ENCODE measurements around the gene ATP6V0D1. TPM values are rescaled to one million over a fixed set of nuclear protein-coding genes. Genes with fewer than 3 reads are reported as not detected.
A peak's percentile ranks its signal among the peaks of the same experiment; 100 is the strongest.

Gene ATP6V0D1
- total and polyA plus RNA-seq, 2 experiments from 2014 or later, result 20.6 to 68.7 TPM

DNA sequence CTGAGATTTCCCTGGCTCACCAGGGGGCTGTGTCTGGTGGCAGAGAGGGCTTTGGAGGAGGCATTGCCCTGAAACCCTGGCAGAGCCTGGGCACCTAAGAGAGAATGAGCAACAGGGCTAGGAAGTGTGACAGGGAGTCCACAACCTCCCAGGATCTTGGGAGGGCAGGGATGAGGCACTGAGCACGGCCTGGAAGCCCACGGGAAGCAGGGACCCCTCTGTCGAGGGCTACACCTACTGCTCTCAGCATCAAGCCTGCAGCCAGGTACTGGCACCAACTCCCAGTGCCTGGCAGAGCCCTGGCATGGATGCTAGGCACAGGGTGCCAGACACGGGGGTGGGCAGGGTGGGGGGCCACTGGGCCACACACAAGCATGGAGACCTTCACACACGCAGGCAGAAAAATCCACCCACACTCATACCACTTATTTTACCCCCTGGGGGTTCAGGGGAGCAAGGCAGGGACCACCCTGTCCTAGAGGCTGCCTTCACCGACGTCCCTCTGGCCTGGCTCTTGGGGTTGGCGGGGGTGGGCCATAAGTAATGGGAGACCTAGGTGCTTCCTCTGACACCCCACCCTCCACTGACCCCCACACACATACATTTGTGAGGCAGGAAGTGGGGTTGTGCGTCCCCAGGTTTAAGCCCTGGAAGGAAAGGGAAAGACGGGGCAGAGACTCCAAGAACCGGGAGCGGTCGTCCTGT, 51.0 kb downstream of the ATP6V0D1 start:
- Histone ChIP-seq H3K27me3 (ENCODE audit: insufficient read depth) (peaks cover 23% of the 10 kb centered on the region), H2AFZ (0 out of 2 replicates have a peak overlapping the region, but pooled peaks have one; percentile 23)

DNA sequence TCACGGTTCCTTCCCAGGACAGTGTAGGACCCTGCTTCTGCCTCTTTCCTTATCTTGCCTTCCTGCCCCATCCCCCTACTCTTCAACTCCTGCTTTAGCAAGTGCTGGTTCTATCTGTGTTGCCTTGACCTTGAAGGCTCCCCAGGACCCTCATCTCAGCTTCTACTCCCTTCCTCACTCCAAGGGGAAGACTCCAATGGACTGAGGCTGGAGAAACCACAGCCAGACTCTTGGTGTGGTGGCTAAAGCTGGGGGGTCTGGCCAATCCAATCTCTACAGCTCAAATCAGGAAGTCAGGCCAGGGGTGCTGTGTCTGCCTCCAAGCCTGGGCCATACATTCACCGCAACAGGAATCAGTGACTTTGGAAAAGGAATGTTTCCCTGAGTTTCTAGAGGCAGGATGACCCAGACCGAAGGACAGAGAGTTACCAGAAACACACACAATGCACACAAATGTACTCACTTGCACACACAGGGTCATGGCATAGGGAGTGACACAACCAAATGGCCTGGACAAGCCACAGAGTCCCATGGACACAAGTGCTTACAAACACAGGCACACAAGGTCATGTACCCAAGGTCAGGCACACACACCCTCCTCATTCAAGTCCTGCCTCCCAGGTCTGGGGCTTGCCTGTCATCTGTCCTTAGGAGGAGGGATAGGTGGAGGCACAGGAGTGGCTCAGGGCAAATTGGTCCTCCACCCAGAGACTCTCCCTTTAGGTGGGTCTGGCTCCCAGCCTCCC, 51.7 kb downstream of the ATP6V0D1 start:
- no peaks in the 10 kb centered on the region for H3K36me3 ChIP-seq (ENCODE audit: insufficient read depth)
- Mint-ChIP-seq H3K4me1 (peaks cover 67% of the 10 kb centered on the region), H3K27me3 (ENCODE audit: insufficient read depth, low read depth, poor library complexity) (peaks cover 40% of the 10 kb centered on the region), H3K27ac (no peak overlapping the region), H3K4me3 (peak overlapping the region; percentile 76), H3K9me3 (peaks cover 3% of the 10 kb centered on the region; the same call in 2 of the 3 replicates), H3K36me3 (ENCODE audit: low read depth) (peaks cover 10% of the 10 kb centered on the region)
- H3K4me1 ChIP-seq (ENCODE audit: insufficient read depth), result peaks cover 44% of the 10 kb centered on the region
- no peaks in the 10 kb centered on the region for H3K9me2 ChIP-seq (ENCODE audit: insufficient read depth)
- no peak overlapping the region for H2AFZ ChIP-seq
- H3K79me2 ChIP-seq (replicated peaks; ENCODE audit: insufficient read depth), result no peaks in the 10 kb centered on the region
- H3K4me2 ChIP-seq, result peak overlapping the region; percentile 90
- H3K4me3 ChIP-seq, result peak overlapping the region; percentile 85
- H3K27ac ChIP-seq (ENCODE audit: low read depth), result no peak overlapping the region
- ATAC-seq (no peak), DNase-seq (ENCODE audit: low spot score) (no peak)
- peaks cover 23% of the 10 kb centered on the region for H3K27me3 ChIP-seq (ENCODE audit: insufficient read depth)
- H4K20me1 ChIP-seq (replicated peaks; ENCODE audit: insufficient read depth), result no peaks in the 10 kb centered on the region
- TF ChIP-seq ZNF114 (CRISPR knock-in tag; IDR thresholded peaks at IDR 0.05) (no peak), EZH2phosphoT487 (IDR thresholded peaks at IDR 0.05; ENCODE audit: unreplicated experiment) (no peak), CREB1 (CRISPR knock-in tag; IDR thresholded peaks at IDR 0.05; ENCODE audit: low read depth) (no peak), POLR2AphosphoS5 (IDR thresholded peaks at IDR 0.05; ENCODE audit: low read depth) (no peak)
- H3F3A ChIP-seq (replicated peaks; ENCODE audit: low read depth), result 0 out of 2 replicates have a peak, but pooled peaks cover 4% of the 10 kb centered on the region

More for the DNA sequence above, 51.0 kb downstream of the ATP6V0D1 start:
- Mint-ChIP-seq H3K9me3 (peaks cover 3% of the 10 kb centered on the region; the same call in 2 of the 3 replicates), H3K4me1 (peaks cover 61% of the 10 kb centered on the region), H3K36me3 (ENCODE audit: low read depth) (peaks cover 10% of the 10 kb centered on the region), H3K27me3 (ENCODE audit: insufficient read depth, low read depth, poor library complexity) (peaks cover 39% of the 10 kb centered on the region), H3K27ac (no peak overlapping the region), H3K4me3 (peak overlapping the region; percentile 76)
- Histone ChIP-seq H3K27ac (ENCODE audit: low read depth) (no peak overlapping the region), H3K4me1 (ENCODE audit: insufficient read depth) (peaks cover 37% of the 10 kb centered on the region), H3K4me3 (peak overlapping the region; percentile 85), H3K79me2 (replicated peaks; ENCODE audit: insufficient read depth) (no peaks in the 10 kb centered on the region), H3F3A (replicated peaks; ENCODE audit: low read depth) (0 out of 2 replicates have a peak, but pooled peaks cover 4% of the 10 kb centered on the region), H3K9me2 (ENCODE audit: insufficient read depth) (no peaks in the 10 kb centered on the region), H4K20me1 (replicated peaks; ENCODE audit: insufficient read depth) (no peaks in the 10 kb centered on the region), H3K36me3 (ENCODE audit: insufficient read depth) (no peaks in the 10 kb centered on the region), H3K4me2 (peak overlapping the region; percentile 90)
- no peak for DNase-seq (ENCODE audit: low spot score)
- ATAC-seq, result no peak
- TF ChIP-seq EZH2 (IDR thresholded peaks at IDR 0.05; ENCODE audit: low read depth, unreplicated experiment) (no peak), ZNF331 (CRISPR knock-in tag; IDR thresholded peaks at IDR 0.05; ENCODE audit: low read depth) (no peak), EZH2phosphoT487 (IDR thresholded peaks at IDR 0.05; ENCODE audit: unreplicated experiment) (no peak)
- TF ChIP-seq, protein P1, sequence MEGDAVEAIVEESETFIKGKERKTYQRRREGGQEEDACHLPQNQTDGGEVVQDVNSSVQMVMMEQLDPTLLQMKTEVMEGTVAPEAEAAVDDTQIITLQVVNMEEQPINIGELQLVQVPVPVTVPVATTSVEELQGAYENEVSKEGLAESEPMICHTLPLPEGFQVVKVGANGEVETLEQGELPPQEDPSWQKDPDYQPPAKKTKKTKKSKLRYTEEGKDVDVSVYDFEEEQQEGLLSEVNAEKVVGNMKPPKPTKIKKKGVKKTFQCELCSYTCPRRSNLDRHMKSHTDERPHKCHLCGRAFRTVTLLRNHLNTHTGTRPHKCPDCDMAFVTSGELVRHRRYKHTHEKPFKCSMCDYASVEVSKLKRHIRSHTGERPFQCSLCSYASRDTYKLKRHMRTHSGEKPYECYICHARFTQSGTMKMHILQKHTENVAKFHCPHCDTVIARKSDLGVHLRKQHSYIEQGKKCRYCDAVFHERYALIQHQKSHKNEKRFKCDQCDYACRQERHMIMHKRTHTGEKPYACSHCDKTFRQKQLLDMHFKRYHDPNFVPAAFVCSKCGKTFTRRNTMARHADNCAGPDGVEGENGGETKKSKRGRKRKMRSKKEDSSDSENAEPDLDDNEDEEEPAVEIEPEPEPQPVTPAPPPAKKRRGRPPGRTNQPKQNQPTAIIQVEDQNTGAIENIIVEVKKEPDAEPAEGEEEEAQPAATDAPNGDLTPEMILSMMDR (conservative IDR thresholded peaks at IDR 0.05; ENCODE audit: low read depth in 2 of 2), result no peak
